Left ventricle myocardium inferior (tissue), 1 donor: ENCODE data around the gene MASP1. TPM values are rescaled to one million over a fixed set of nuclear protein-coding genes. Genes with fewer than 3 reads are reported as not detected.
A peak's percentile ranks its signal among the peaks of the same experiment; 100 is the strongest.

Experiments used
- DNase-seq: peaks from one replicate; pipeline ENCODE4 v3.0.0-alpha.2; 2020
- H3K27ac ChIP-seq: fragments of 200-600 bp; replicated peaks from 2 replicates; pipeline ENCODE4 v1.8.0; 2021
- H3K27me3 ChIP-seq: fragments of 200-600 bp; 2 replicates; pipeline ENCODE4 v1.8.0; 2021; ENCODE audit warnings: low read depth
- H3K36me3 ChIP-seq: fragments of 200-600 bp; 2 replicates; pipeline ENCODE4 v1.8.0; 2021
- H3K4me1 ChIP-seq: fragments of 200-600 bp; 2 replicates; pipeline ENCODE4 v1.8.0; 2021
- H3K4me3 ChIP-seq: fragments of 200-600 bp; 2 replicates; pipeline ENCODE4 v1.8.0; 2021; ENCODE audit warnings: mild to moderate bottlenecking, moderate library complexity
- H3K9me3 ChIP-seq: fragments of 200-600 bp; replicated peaks from 2 replicates; pipeline ENCODE4 v1.8.0; 2021
- CTCF ChIP-seq: fragments of 200-600 bp; IDR thresholded peaks from 2 replicates; pipeline ENCODE4 v1.8.0; 2021; ENCODE audit warnings: antibody characterized with exemption, mild to moderate bottlenecking, borderline replicate concordance
- intact Hi-C: fragments of 100-400 bp; cut with micrococcal nuclease; formaldehyde crosslinking; loops from one replicate; pipeline ENCODE4 v1.11.0; 2022
- long read RNA-seq: library from polyadenylated mRNA; unstranded; transcript quantifications from one replicate; pipeline ENCODE4 v2.0.0, GENCODE V29; 2021
- total RNA-seq: library from RNA; stranded (reverse); fragmentation: NEBNext Ultra II Directional; extraction: Animal tissue kit (Norgen Biotek cat#: 25700); gene quantifications from one replicate; pipeline ENCODE4 v1.2.1, GENCODE V29; 2021
- donor health status: DM: no; HTN: yes; CAD: no; lungs with severe emphysema.

The MASP1 gene
- total RNA-seq: 214 TPM
- long read RNA-seq, full-length matches to known transcripts: 130 of 202 reads
- long read RNA-seq, partial matches to known transcripts: 24 of 202 reads
- long read RNA-seq, other reads (novel, unspliced or antisense): 48 of 202 reads

- Histone ChIP-seq H3K36me3 (no peaks in the 10 kb centered on the region), H3K27me3 (no peaks in the 10 kb centered on the region), H3K9me3 (no peaks in the 10 kb centered on the region), H3K27ac (peak within 1 kb of the TSS; percentile 88), H3K4me1 (peaks cover 65% of the 10 kb centered on the region), H3K4me3 (peak within 1 kb of the TSS; percentile 71)
- peak; percentile 50 for DNase-seq
- intact Hi-C loops: no loop called here
- no peak for TF ChIP-seq CTCF
These were observed at the start of gene MASP1 for GRCh38 chr3:187291512-187292132. Gene MASP1 (minus strand): TSS chr3:187291737. CDS start chr3:187291632, 105 bp downstream.

GRCh38 chr3:187340578-187340977, 49.0 kb upstream of the MASP1 start:
- no peak for TF ChIP-seq CTCF
- intact Hi-C loops: no loop called here
- Histone ChIP-seq H3K9me3 (no peaks in the 10 kb centered on the region), H3K4me3 (no peak overlapping the region), H3K27ac (no peak overlapping the region), H3K27me3 (peaks cover 30% of the 10 kb centered on the region), H3K36me3 (no peaks in the 10 kb centered on the region), H3K4me1 (no peaks in the 10 kb centered on the region)
- no peak for DNase-seq

GRCh38 chr3:187336322-187336721, 44.8 kb upstream of the MASP1 start:
- intact Hi-C loops: no loop called here
- DNase-seq: no peak
- H3K27ac ChIP-seq: no peak overlapping the region
- H3K27me3 ChIP-seq: peaks cover 26% of the 10 kb centered on the region
- H3K36me3 ChIP-seq: no peaks in the 10 kb centered on the region
- H3K4me1 ChIP-seq: no peaks in the 10 kb centered on the region
- TF ChIP-seq CTCF: no peak
- H3K4me3 ChIP-seq: no peak overlapping the region
- no peaks in the 10 kb centered on the region for H3K9me3 ChIP-seq

GRCh38 chr3:187334904-187335303, 43.4 kb upstream of the MASP1 start:
- Histone ChIP-seq H3K27ac (no peak overlapping the region), H3K9me3 (no peaks in the 10 kb centered on the region), H3K4me1 (no peaks in the 10 kb centered on the region), H3K4me3 (no peak overlapping the region), H3K36me3 (no peaks in the 10 kb centered on the region), H3K27me3 (peaks cover 26% of the 10 kb centered on the region)
- no peak for TF ChIP-seq CTCF
- no peak for DNase-seq
- intact Hi-C loops: no loop called here

- no peak for DNase-seq
- H3K4me3 ChIP-seq: no peak overlapping the region
- H3K9me3 ChIP-seq: no peaks in the 10 kb centered on the region
- no peaks in the 10 kb centered on the region for H3K4me1 ChIP-seq
- no peak for TF ChIP-seq CTCF
- H3K27me3 ChIP-seq: peaks cover 28% of the 10 kb centered on the region
- no peaks in the 10 kb centered on the region for H3K36me3 ChIP-seq
- intact Hi-C loops: no loop called here
- no peak overlapping the region for H3K27ac ChIP-seq
These were observed 37.2 kb upstream of the MASP1 start for GRCh38 chr3:187328691-187329090.
